Calu3 (cell line): ENCODE data around the gene FRMD1. TPM values are rescaled to one million over a fixed set of nuclear protein-coding genes. Genes with fewer than 3 reads are reported as not detected.

ENCODE experiments used
- BruUV-seq: library from RNA; stranded (reverse); fragments of 400-500 nt; replicated peaks from 2 replicates; lab custom pipeline; 2021; lab: Mats Ljungman, UMichigan
- CTCF ChIA-PET: fragments of 300-600 bp; sonication (Branson Sonifier 250); formaldehyde crosslinking; loops from one replicate; lab custom pipeline; 2022; ENCODE audit warnings: antibody characterized with exemption; lab: Charles Lee
- DNase-seq: peaks from one replicate; pipeline ENCODE4 v3.0.0; 2022
- H3K27ac Mint-ChIP-seq: one replicate; pipeline ENCODE4 v1.8.0; 2022; ENCODE audit warnings: mixed read lengths; ENCODE audit not compliant: unreplicated experiment
- H3K27me3 Mint-ChIP-seq: one replicate; pipeline ENCODE4 v1.8.0; 2022; ENCODE audit warnings: mixed read lengths; ENCODE audit not compliant: unreplicated experiment
- H3K36me3 Mint-ChIP-seq: one replicate; pipeline ENCODE4 v1.8.0; 2022; ENCODE audit warnings: mild to moderate bottlenecking, moderate library complexity, mixed read lengths; ENCODE audit not compliant: insufficient read depth, unreplicated experiment
- H3K4me1 Mint-ChIP-seq: one replicate; pipeline ENCODE4 v1.8.0; 2022; ENCODE audit warnings: mild to moderate bottlenecking, low read depth, mixed read lengths; ENCODE audit not compliant: unreplicated experiment
- H3K4me3 Mint-ChIP-seq: one replicate; pipeline ENCODE4 v1.8.0; 2022; ENCODE audit warnings: mild to moderate bottlenecking, low read depth, moderate library complexity, mixed read lengths; ENCODE audit not compliant: unreplicated experiment
- H3K9me3 Mint-ChIP-seq: one replicate; pipeline ENCODE4 v1.8.0; 2022; ENCODE audit warnings: low read depth, mixed read lengths; ENCODE audit not compliant: unreplicated experiment
- CTCF ChIP-seq: fragments of 200-600 bp; IDR thresholded peaks from one replicate; pipeline ENCODE4 v1.8.0; 2022; ENCODE audit warnings: antibody characterized with exemption; ENCODE audit not compliant: unreplicated experiment
- intact Hi-C: fragments of 100-400 bp; cut with micrococcal nuclease; formaldehyde crosslinking; loops from one replicate; pipeline ENCODE4 v1.10.0; 2022; ENCODE audit not compliant: unreplicated experiment
- total RNA-seq: library from RNA; stranded (reverse); gene quantifications from 2 replicates; pipeline ENCODE4 v1.2.3, GENCODE V29; 2022

FRMD1 gene
- total RNA-seq, 1 experiment from 2014 or later = not detected

- no peak for DNase-seq
- H3K27me3 Mint-ChIP-seq = peaks cover 30% of the 10 kb centered on the region
- BruUV-seq = no TSS peak
- H3K36me3 Mint-ChIP-seq = no peaks in the 10 kb centered on the region
- TF ChIP-seq CTCF = no peak
- no peaks in the 10 kb centered on the region for H3K4me1 Mint-ChIP-seq
- intact Hi-C loops = no loop called here
- no peaks in the 10 kb centered on the region for H3K9me3 Mint-ChIP-seq
- CTCF ChIA-PET = no interaction called here
- H3K27ac Mint-ChIP-seq = no peak overlapping the region
- no peak overlapping the region for H3K4me3 Mint-ChIP-seq
These were observed 29.2 kb downstream of the FRMD1 start for GRCh38 chr6:168049706-168050224.

GRCh38 chr6:168049277-168049676, 29.7 kb downstream of the FRMD1 start:
- H3K27ac Mint-ChIP-seq = no peak overlapping the region
- no peaks in the 10 kb centered on the region for H3K36me3 Mint-ChIP-seq
- CTCF ChIA-PET = no interaction called here
- no TSS peak for BruUV-seq
- DNase-seq = no peak
- H3K9me3 Mint-ChIP-seq = no peaks in the 10 kb centered on the region
- no peak overlapping the region for H3K4me3 Mint-ChIP-seq
- H3K27me3 Mint-ChIP-seq = peaks cover 29% of the 10 kb centered on the region
- intact Hi-C loops = no loop called here
- H3K4me1 Mint-ChIP-seq = no peaks in the 10 kb centered on the region
- TF ChIP-seq CTCF = no peak

DNA sequence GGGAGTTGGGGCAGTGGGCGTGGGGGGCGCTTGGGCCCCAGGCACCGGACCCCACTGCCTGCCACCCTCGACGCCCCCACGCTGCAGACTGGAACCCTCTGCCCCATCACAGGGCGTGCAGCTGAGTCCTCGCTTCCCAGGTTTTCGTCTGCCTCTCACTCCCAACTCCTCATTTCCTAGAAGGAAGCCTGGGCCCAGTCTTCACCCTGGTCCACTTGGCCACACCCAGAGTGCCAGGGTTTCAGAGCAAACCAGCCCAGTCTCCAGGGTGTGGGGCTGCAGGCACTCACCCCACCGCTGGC, 30.3 kb downstream of the FRMD1 start:
- Mint-ChIP-seq H3K27ac (no peak overlapping the region), H3K9me3 (no peaks in the 10 kb centered on the region), H3K36me3 (no peaks in the 10 kb centered on the region), H3K4me1 (no peaks in the 10 kb centered on the region), H3K4me3 (no peak overlapping the region), H3K27me3 (peaks cover 29% of the 10 kb centered on the region)
- no peak for DNase-seq
- BruUV-seq = no TSS peak
- no peak for TF ChIP-seq CTCF
- CTCF ChIA-PET = no interaction called here
- intact Hi-C loops = no loop called here

GRCh38 chr6:168047841-168048723, 30.9 kb downstream of the FRMD1 start:
- CTCF ChIA-PET = interaction anchor here (0.6 kb wide), 1 partner anchor 1421 kb away, joined by 9 read pairs; no protein-coding TSS in a partner anchor
- no peak for TF ChIP-seq CTCF
- Mint-ChIP-seq H3K36me3 (no peaks in the 10 kb centered on the region), H3K4me3 (no peak overlapping the region), H3K27me3 (peaks cover 29% of the 10 kb centered on the region), H3K4me1 (no peaks in the 10 kb centered on the region), H3K9me3 (no peaks in the 10 kb centered on the region), H3K27ac (no peak overlapping the region)
- intact Hi-C loops = no loop called here
- no peak for DNase-seq
- BruUV-seq = no TSS peak
